ENCODE results near the gene AFAP1L1. TPM values are rescaled to one million over a fixed set of nuclear protein-coding genes. Genes with fewer than 3 reads are reported as not detected.
"Not testable (repeated sequence)": the region's sequence is repeated elsewhere in the genome, so short reads cannot be mapped to it uniquely, and the experiment has no call there.

AFAP1L1 gene
- total RNA-seq, 1 donor from 2014 or later: 2.3 TPM

GRCh38 chr5:149388498-149389190 is 117.0 kb downstream of the AFAP1L1 start:
- Mint-ChIP-seq H3K9me3 (ENCODE audit: unreplicated experiment) (peaks cover 3% of the 10 kb centered on the region), H3K27ac (ENCODE audit: unreplicated experiment) (peak overlapping the region; percentile 91), H3K4me1 (ENCODE audit: unreplicated experiment) (peaks cover 49% of the 10 kb centered on the region), H3K27me3 (ENCODE audit: unreplicated experiment) (no peaks in the 10 kb centered on the region), H3K36me3 (ENCODE audit: unreplicated experiment) (no peaks in the 10 kb centered on the region), H3K4me3 (ENCODE audit: unreplicated experiment) (no peak overlapping the region)
- TF ChIP-seq CTCF (IDR thresholded peaks at IDR 0.05): no peak
- DNase-seq (ENCODE audit: extremely low spot score, unreplicated experiment): no peak

GRCh38 chr5:149389552-149390495 is 118.2 kb downstream of the AFAP1L1 start:
- no peak for TF ChIP-seq CTCF (IDR thresholded peaks at IDR 0.05)
- peaks cover 3% of the 10 kb centered on the region for H3K9me3 Mint-ChIP-seq (ENCODE audit: unreplicated experiment)
- no peak overlapping the region for H3K4me3 Mint-ChIP-seq (ENCODE audit: unreplicated experiment)
- H3K27ac Mint-ChIP-seq (ENCODE audit: unreplicated experiment): peak overlapping the region; percentile 18
- no peak for DNase-seq (ENCODE audit: extremely low spot score, unreplicated experiment)
- H3K27me3 Mint-ChIP-seq (ENCODE audit: unreplicated experiment): no peaks in the 10 kb centered on the region
- H3K4me1 Mint-ChIP-seq (ENCODE audit: unreplicated experiment): peaks cover 40% of the 10 kb centered on the region
- H3K36me3 Mint-ChIP-seq (ENCODE audit: unreplicated experiment): no peaks in the 10 kb centered on the region

- not testable (repeated sequence) for H3K4me3 Mint-ChIP-seq (ENCODE audit: unreplicated experiment); DNase-seq (ENCODE audit: extremely low spot score, unreplicated experiment); H3K27me3 Mint-ChIP-seq (ENCODE audit: unreplicated experiment); H3K9me3 Mint-ChIP-seq (ENCODE audit: unreplicated experiment); H3K27ac Mint-ChIP-seq (ENCODE audit: unreplicated experiment); H3K36me3 Mint-ChIP-seq (ENCODE audit: unreplicated experiment)
- peaks cover 31% of the 10 kb centered on the region for H3K4me1 Mint-ChIP-seq (ENCODE audit: unreplicated experiment)
Measured at GRCh38 chr5:149391076-149391475, 119.4 kb downstream of the AFAP1L1 start.

Other genes starting within 250 kb of the AFAP1L1 start
- gene SH3TC2, start 208.8 kb upstream of the AFAP1L1 start, total RNA-seq: 0.83 and 1.1 TPM in 2 replicates
- 0.64 and 0.99 TPM in 2 replicates for gene ABLIM3, start 130.4 kb upstream of the AFAP1L1 start, total RNA-seq
- gene GRPEL2, start 73.6 kb downstream of the AFAP1L1 start, total RNA-seq: 25.2 and 25.6 TPM in 2 replicates
- gene PCYOX1L, start 86.2 kb downstream of the AFAP1L1 start, total RNA-seq: 7.7 TPM in 2 replicates
- gene IL17B, start 107.4 kb downstream of the AFAP1L1 start, total RNA-seq: not detected in 2 replicates